ENCODE data around the gene TPRX2.

GRCh38 chr19:47897861-47898260, 38.8 kb downstream of the TPRX2 start:
- no peak for TF ChIP-seq EZH2 (optimal IDR thresholded peaks at IDR 0.05; ENCODE audit: low read depth, low read length)
- no peak for TF ChIP-seq CTCF (IDR thresholded peaks at IDR 0.05; ENCODE audit: low read length)
- no peak for TF ChIP-seq EZH2phosphoT487 (IDR thresholded peaks at IDR 0.05; ENCODE audit: low read length)

All from MM.1S (cell line).